Tibial artery (tissue), 4 donors: ENCODE results near the gene ACE.

Experiments used
- DNase-seq, 2 donors: peaks; one replicate each; pipeline ENCODE4 v3.0.0-alpha.2; 2019
- H3K27ac ChIP-seq, 2 donors: fragments of 200-600 bp; sonication (generic) in 1 of 2; 1 replicate in 1 of 2; 2 replicates in 1 of 2; pipeline ENCODE4 v1.5.1; 2018 to 2019; ENCODE audit warnings: mild to moderate bottlenecking in 1 of 2
- H3K27me3 ChIP-seq, 2 donors: fragments of 200-600 bp; sonication (generic) in 1 of 2; one replicate each; pipeline versions ENCODE4 v1.5.1 to v1.6.0; 2016 to 2019
- H3K36me3 ChIP-seq, 3 donors: fragments of 200-600 bp; sonication (generic) in 2 of 3; one replicate each; pipeline ENCODE4 v1.5.1; 2016 to 2019; ENCODE audit warnings: mild to moderate bottlenecking in 2 of 3
- H3K4me1 ChIP-seq, 4 donors: fragments of 200-600 bp; sonication (generic) in 2 of 4; 1 replicate in 3 of 4; 2 replicates in 1 of 4; pipeline ENCODE4 v1.5.1; 2016 to 2019
- H3K4me3 ChIP-seq, 2 donors: fragments of 200-600 bp; sonication (generic) in 1 of 2; 1 replicate in 1 of 2; 2 replicates in 1 of 2; pipeline ENCODE4 v1.5.1; 2018 to 2019; ENCODE audit warnings: mild to moderate bottlenecking in 2 of 2
- H3K9me3 ChIP-seq, 3 donors: fragments of 200-600 bp; sonication (generic) in 1 of 3; one replicate each; pipeline ENCODE4 v1.5.1; 2016 to 2019
- intact Hi-C: fragments of 100-400 bp; cut with DNase I; formaldehyde crosslinking; loops from one replicate; pipeline ENCODE4 v1.15.0; 2023; ENCODE audit warnings: low total_unique reads
- TF ChIP-seq, protein P1 (sequence below), 2 experiments: fragments of 200-600 bp in 1 of 2; fragments of 450-650 bp in 1 of 2; IDR thresholded peaks; one replicate each; pipeline ENCODE4 v1.5.1; 2017 to 2019; ENCODE audit warnings: antibody characterized with exemption in 2 of 2, mild to moderate bottlenecking in 1 of 2, moderate library complexity in 1 of 2

The ACE gene

DNA sequence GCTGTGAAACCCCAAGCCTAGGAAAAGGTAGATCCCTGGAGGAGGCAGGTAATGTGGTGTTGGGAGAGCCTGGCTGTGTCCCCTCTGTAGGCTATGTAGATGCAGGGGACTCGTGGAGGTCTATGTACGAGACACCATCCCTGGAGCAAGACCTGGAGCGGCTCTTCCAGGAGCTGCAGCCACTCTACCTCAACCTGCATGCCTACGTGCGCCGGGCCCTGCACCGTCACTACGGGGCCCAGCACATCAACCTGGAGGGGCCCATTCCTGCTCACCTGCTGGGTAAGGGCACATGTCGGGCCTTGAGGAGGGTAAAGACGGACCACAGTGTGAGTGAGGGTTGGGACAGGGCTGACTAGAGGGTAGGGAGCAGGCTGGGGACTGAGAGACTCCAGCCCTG, 12.0 kb downstream of the ACE start:
- DNase-seq, result no peak
- TF ChIP-seq, protein P1, sequence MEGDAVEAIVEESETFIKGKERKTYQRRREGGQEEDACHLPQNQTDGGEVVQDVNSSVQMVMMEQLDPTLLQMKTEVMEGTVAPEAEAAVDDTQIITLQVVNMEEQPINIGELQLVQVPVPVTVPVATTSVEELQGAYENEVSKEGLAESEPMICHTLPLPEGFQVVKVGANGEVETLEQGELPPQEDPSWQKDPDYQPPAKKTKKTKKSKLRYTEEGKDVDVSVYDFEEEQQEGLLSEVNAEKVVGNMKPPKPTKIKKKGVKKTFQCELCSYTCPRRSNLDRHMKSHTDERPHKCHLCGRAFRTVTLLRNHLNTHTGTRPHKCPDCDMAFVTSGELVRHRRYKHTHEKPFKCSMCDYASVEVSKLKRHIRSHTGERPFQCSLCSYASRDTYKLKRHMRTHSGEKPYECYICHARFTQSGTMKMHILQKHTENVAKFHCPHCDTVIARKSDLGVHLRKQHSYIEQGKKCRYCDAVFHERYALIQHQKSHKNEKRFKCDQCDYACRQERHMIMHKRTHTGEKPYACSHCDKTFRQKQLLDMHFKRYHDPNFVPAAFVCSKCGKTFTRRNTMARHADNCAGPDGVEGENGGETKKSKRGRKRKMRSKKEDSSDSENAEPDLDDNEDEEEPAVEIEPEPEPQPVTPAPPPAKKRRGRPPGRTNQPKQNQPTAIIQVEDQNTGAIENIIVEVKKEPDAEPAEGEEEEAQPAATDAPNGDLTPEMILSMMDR (IDR thresholded peaks at IDR 0.05), result no peak
- Histone ChIP-seq H3K9me3 (no peaks in the 10 kb centered on the region), H3K27me3 (peaks cover 0 to 14% of the 10 kb centered on the region in 2 donors), H3K36me3 (peaks cover 0 to 6% (median 0%) of the 10 kb centered on the region in 3 donors), H3K4me3 (no peak overlapping the region), H3K4me1 (no peaks in the 10 kb centered on the region), H3K27ac (no peak overlapping the region)
- intact Hi-C loops, result no loop called here

DNA sequence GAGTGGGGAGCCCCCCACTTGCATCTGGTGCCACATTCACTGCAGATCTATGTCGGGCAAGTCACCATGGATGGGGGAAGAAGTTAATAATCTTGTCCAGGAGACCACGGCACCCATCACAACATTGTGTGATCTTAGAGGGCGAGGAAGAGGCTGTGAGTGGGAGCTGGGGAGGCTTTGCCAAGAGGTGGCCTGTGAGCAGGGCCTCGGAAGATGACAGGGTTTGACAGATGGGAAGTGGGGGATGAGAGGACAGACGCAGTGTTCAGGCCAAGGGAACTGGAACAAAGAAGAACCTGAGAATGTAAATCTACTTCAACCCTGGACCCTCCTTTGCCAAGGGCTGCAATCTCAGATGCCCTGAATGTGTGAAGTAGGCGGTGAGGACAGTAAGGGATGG, 12.4 kb downstream of the ACE start:
- Histone ChIP-seq H3K36me3 (peaks cover 0 to 6% (median 0%) of the 10 kb centered on the region in 3 donors), H3K4me3 (no peak overlapping the region), H3K4me1 (no peaks in the 10 kb centered on the region), H3K27ac (no peak overlapping the region), H3K27me3 (peaks cover 0 to 12% of the 10 kb centered on the region in 2 donors), H3K9me3 (no peaks in the 10 kb centered on the region)
- TF ChIP-seq, protein P1 (IDR thresholded peaks at IDR 0.05), result no peak
- no peak for DNase-seq
- intact Hi-C loops, result no loop called here

DNA sequence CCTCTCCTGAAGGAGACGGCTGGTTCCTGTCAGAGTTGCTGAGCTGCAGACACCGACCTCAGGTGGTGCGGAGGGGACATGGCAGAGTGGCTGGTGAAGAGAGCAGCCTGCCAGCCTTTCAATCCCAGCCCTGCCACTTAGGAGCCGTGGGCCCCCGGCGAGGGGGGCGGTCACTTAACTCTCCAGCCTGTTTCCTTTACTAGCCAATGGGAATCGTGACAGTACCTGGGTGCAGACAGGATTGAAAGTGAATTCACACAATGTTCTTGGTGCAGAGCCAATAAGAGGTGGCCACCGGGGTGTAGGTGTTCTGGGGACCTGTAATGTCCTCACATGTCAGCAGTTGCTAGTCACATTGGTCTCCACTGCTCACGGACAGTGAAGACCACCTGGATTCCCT, 13.5 kb downstream of the ACE start:
- Histone ChIP-seq H3K9me3 (no peaks in the 10 kb centered on the region), H3K27ac (no peak overlapping the region), H3K4me3 (no peak overlapping the region), H3K36me3 (peaks cover 0 to 6% (median 0%) of the 10 kb centered on the region in 3 donors), H3K27me3 (peaks cover 0 to 6% of the 10 kb centered on the region in 2 donors), H3K4me1 (no peaks in the 10 kb centered on the region)
- TF ChIP-seq, protein P1 (IDR thresholded peaks at IDR 0.05), result no peak
- no peak for DNase-seq
- intact Hi-C loops, result no loop called here

DNA sequence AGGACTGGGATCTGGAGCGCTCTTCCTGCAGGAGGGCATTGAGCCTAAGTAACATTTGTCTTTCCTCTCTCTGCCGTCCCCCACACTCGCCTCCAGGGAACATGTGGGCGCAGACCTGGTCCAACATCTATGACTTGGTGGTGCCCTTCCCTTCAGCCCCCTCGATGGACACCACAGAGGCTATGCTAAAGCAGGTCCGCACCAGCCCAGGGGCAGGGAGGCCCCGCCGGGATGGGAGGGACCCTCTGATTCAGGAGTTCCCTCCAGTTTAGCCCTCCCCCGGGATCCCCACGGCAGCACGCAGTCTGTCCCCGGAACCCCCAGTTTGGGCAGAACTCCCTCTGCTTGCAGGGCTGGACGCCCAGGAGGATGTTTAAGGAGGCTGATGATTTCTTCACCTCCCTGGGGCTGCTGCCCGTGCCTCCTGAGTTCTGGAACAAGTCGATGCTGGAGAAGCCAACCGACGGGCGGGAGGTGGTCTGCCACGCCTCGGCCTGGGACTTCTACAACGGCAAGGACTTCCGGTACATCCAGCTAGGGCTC, 14.1 kb downstream of the ACE start:
- Histone ChIP-seq H3K27me3 (peaks cover 0 to 6% of the 10 kb centered on the region in 2 donors), H3K4me3 (no peak overlapping the region), H3K9me3 (no peaks in the 10 kb centered on the region), H3K4me1 (no peaks in the 10 kb centered on the region), H3K27ac (no peak overlapping the region), H3K36me3 (peaks cover 0 to 6% (median 0%) of the 10 kb centered on the region in 3 donors)
- DNase-seq, result no peak
- TF ChIP-seq, protein P1 (IDR thresholded peaks at IDR 0.05), result no peak
- intact Hi-C loops, result no loop called here

DNA sequence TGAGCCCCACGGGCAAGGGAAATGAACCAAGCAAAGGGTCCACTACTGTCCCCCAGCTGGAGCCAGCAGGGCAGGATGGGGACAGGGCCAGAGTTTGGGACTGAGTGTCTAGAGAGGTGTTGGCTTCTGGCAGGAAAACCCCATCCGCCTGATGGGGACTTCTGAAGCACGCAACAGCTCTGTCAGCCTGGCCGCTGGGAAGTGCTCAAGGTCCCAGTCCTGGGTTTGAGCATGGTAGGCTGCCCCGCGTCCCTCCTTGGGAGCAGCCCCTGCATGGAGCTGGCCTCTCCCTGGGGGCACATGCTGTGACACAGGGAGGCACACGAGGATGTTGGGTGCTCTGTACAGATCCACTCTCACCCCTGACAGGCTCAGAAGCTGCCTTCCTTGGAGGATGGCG, 14.6 kb downstream of the ACE start:
- intact Hi-C loops, result no loop called here
- H3K27ac ChIP-seq, result no peak overlapping the region
- no peaks in the 10 kb centered on the region for H3K4me1 ChIP-seq
- peaks cover 0 to 10% of the 10 kb centered on the region in 2 donors for H3K27me3 ChIP-seq
- H3K4me3 ChIP-seq, result no peak overlapping the region
- DNase-seq, result no peak
- TF ChIP-seq, protein P1 (IDR thresholded peaks at IDR 0.05), result no peak
- H3K9me3 ChIP-seq, result no peaks in the 10 kb centered on the region
- peaks cover 0 to 6% (median 0%) of the 10 kb centered on the region in 3 donors for H3K36me3 ChIP-seq
